ENCODE results near the gene ZNF554. TPM values are rescaled to one million over a fixed set of nuclear protein-coding genes. Genes with fewer than 3 reads are reported as not detected.

Gene ZNF554
- total RNA-seq = 1 to 10 TPM; 3.7 to 9.2 (median 5.8) TPM
- polyA plus RNA-seq = 1 to 10 TPM; 3.6 to 7.1 TPM
- 11.6 reads per million, percentile 39 among the genes with 10 or more reads in this experiment for total RNA-seq

GRCh38 chr19:2819540-2820111, at the start of gene ZNF554:
ZNF554 (plus strand) TSS chr19:2819868; CDS start chr19:2820072, 204 bp downstream.
- Histone ChIP-seq H3K9me3 (ENCODE audit: control insufficient read depth in 2 of 3, low read length in 3 of 3) (no peaks in the 10 kb centered on the region), H3K4me1 (ENCODE audit: control insufficient read depth in 2 of 2, insufficient read depth in 2 of 2, low read length in 2 of 2) (peaks cover 3 to 4% of the 10 kb centered on the region in 2 donors), H3K27me3 (ENCODE audit: control insufficient read depth in 2 of 2, insufficient read depth in 2 of 2, low read length in 2 of 2) (no peaks in the 10 kb centered on the region), H3K36me3 (ENCODE audit: control insufficient read depth in 2 of 3, insufficient read depth in 3 of 3, low read length in 3 of 3) (peaks cover 0 to 8% (median 0%) of the 10 kb centered on the region in 3 experiments), H3K27ac (ENCODE audit: low read depth, low read length) (peak within 1 kb of the TSS; percentile 76), H3K4me3 (ENCODE audit: low read length) (peak within 1 kb of the TSS; percentile 79)
- Mint-ChIP-seq H3K36me3 (peaks cover 0 to 7% (median 4%) of the 10 kb centered on the region in 5 donors), H3K9me3 (peaks cover 0 to 2% (median 0%) of the 10 kb centered on the region in 11 donors), H3K4me1 (peaks cover 3 to 18% (median 6%) of the 10 kb centered on the region in 7 donors), H3K27ac (peak within 1 kb of the TSS in 7 of 9 donors; percentile 22 to 80 (median 52)), H3K27me3 (no peaks in the 10 kb centered on the region), H3K4me3 (peak within 1 kb of the TSS; percentile 79 to 92 (median 86))
- CTCF ChIA-PET = interaction anchor here (0.7 to 1.5 kb wide), 3 partner anchors 15 to 199 kb away, joined by 3 read pairs; partner anchors contain the start of gene ZNF555
- intact Hi-C loops (cut with micrococcal nuclease) = loop anchor here (1.0 to 5.0 kb wide), 9 partner anchors 22 to 242 kb away; partner anchors contain the start of genes SGTA (in 1 of the 2), SLC39A3 (in 1 of the 2), THOP1 (in 1 of the 2) and ZNF555 (in 1 of the 2)
- peak; percentile 100 for ATAC-seq
- peak; percentile 95 to 99 (median 98) for DNase-seq
- POLR2A ChIA-PET = interaction anchor here (0.5 to 1.4 kb wide), 6 partner anchors 11 to 1185 kb away, joined by 3 to 6 read pairs (median 3); no protein-coding TSS in a partner anchor

- Histone ChIP-seq H3K9me3 (ENCODE audit: control insufficient read depth in 2 of 3, low read length in 3 of 3) (no peaks in the 10 kb centered on the region), H3K27ac (ENCODE audit: low read depth, low read length) (no peak overlapping the region), H3K36me3 (ENCODE audit: control insufficient read depth in 2 of 3, insufficient read depth in 3 of 3, low read length in 3 of 3) (peaks cover 0 to 48% (median 0%) of the 10 kb centered on the region in 3 experiments), H3K4me1 (ENCODE audit: control insufficient read depth in 2 of 2, insufficient read depth in 2 of 2, low read length in 2 of 2) (peaks cover 0 to 3% of the 10 kb centered on the region in 2 donors), H3K4me3 (ENCODE audit: low read length) (no peak overlapping the region), H3K27me3 (ENCODE audit: control insufficient read depth in 2 of 2, insufficient read depth in 2 of 2, low read length in 2 of 2) (no peaks in the 10 kb centered on the region)
- DNase-seq (no peak), ATAC-seq (peak; percentile 22)
- POLR2A ChIA-PET = interaction anchor here (1.0 to 1.1 kb wide), 2 partner anchors 13 to 633 kb away, joined by 3 read pairs; no protein-coding TSS in a partner anchor
- no peaks in the 10 kb centered on the region for H3K9me3 Mint-ChIP-seq
- H3K4me3 Mint-ChIP-seq = no peak overlapping the region
- H3K27ac Mint-ChIP-seq = peak overlapping the region in 1 of 9 donors; percentile 9
- intact Hi-C loops (cut with micrococcal nuclease) = no loop called here
- no peaks in the 10 kb centered on the region for H3K27me3 Mint-ChIP-seq
- peaks cover 5 to 25% (median 20%) of the 10 kb centered on the region in 7 donors for H3K4me1 Mint-ChIP-seq
- CTCF ChIA-PET = interaction anchor here (1.1 kb wide), 1 partner anchor 20 kb away, joined by 4 read pairs; no protein-coding TSS in a partner anchor
- peaks cover 0 to 2% (median 0%) of the 10 kb centered on the region in 5 donors for H3K36me3 Mint-ChIP-seq
Measured at GRCh38 chr19:2770055-2771013, 49.3 kb upstream of the ZNF554 start.

- Histone ChIP-seq H3K4me3 (ENCODE audit: low read length) (no peak overlapping the region), H3K9me3 (ENCODE audit: control insufficient read depth in 2 of 3, low read length in 3 of 3) (no peaks in the 10 kb centered on the region), H3K27ac (ENCODE audit: low read depth, low read length) (no peak overlapping the region), H3K4me1 (ENCODE audit: control insufficient read depth in 2 of 2, insufficient read depth in 2 of 2, low read length in 2 of 2) (peaks cover 8 to 14% of the 10 kb centered on the region in 2 donors), H3K27me3 (ENCODE audit: control insufficient read depth in 2 of 2, insufficient read depth in 2 of 2, low read length in 2 of 2) (no peaks in the 10 kb centered on the region), H3K36me3 (ENCODE audit: control insufficient read depth in 2 of 3, insufficient read depth in 3 of 3, low read length in 3 of 3) (peaks cover 0 to 31% (median 0%) of the 10 kb centered on the region in 3 experiments)
- peaks cover 0 to 1% (median 0%) of the 10 kb centered on the region in 5 donors for H3K36me3 Mint-ChIP-seq
- H3K27ac Mint-ChIP-seq = peak overlapping the region in 2 of 9 donors; percentile 38 to 72
- no peaks in the 10 kb centered on the region for H3K27me3 Mint-ChIP-seq
- H3K4me1 Mint-ChIP-seq = peaks cover 18 to 37% (median 32%) of the 10 kb centered on the region in 7 donors
- no peak for ATAC-seq
- H3K4me3 Mint-ChIP-seq = peak overlapping the region in 4 of 10 donors; percentile 36 to 64 (median 50)
- H3K9me3 Mint-ChIP-seq = no peaks in the 10 kb centered on the region
- intact Hi-C loops (cut with micrococcal nuclease) = no loop called here
- DNase-seq = no peak
- ChIA-PET CTCF (no interaction called here), POLR2A (no interaction called here)
Measured at GRCh38 chr19:2771786-2772674, 47.6 kb upstream of the ZNF554 start.

- intact Hi-C loops (cut with micrococcal nuclease) = no loop called here
- Histone ChIP-seq H3K27ac (ENCODE audit: low read depth, low read length) (no peak overlapping the region), H3K4me3 (ENCODE audit: low read length) (no peak overlapping the region), H3K27me3 (ENCODE audit: control insufficient read depth in 2 of 2, insufficient read depth in 2 of 2, low read length in 2 of 2) (no peaks in the 10 kb centered on the region), H3K9me3 (ENCODE audit: control insufficient read depth in 2 of 3, low read length in 3 of 3) (no peaks in the 10 kb centered on the region), H3K4me1 (ENCODE audit: control insufficient read depth in 2 of 2, insufficient read depth in 2 of 2, low read length in 2 of 2) (peaks cover 8 to 14% of the 10 kb centered on the region in 2 donors), H3K36me3 (ENCODE audit: control insufficient read depth in 2 of 3, insufficient read depth in 3 of 3, low read length in 3 of 3) (peaks cover 0 to 10% (median 0%) of the 10 kb centered on the region in 3 experiments)
- Mint-ChIP-seq H3K4me1 (peaks cover 18 to 42% (median 35%) of the 10 kb centered on the region in 7 donors), H3K9me3 (no peaks in the 10 kb centered on the region), H3K27me3 (no peaks in the 10 kb centered on the region), H3K36me3 (peaks cover 0 to 1% (median 0%) of the 10 kb centered on the region in 5 donors), H3K27ac (peak overlapping the region in 7 of 9 donors; percentile 18 to 99 (median 59)), H3K4me3 (peak overlapping the region in 4 of 10 donors; percentile 4 to 28 (median 15))
- CTCF ChIA-PET = no interaction called here
- DNase-seq (no peak), ATAC-seq (no peak)
- POLR2A ChIA-PET = no interaction called here
Measured at GRCh38 chr19:2774083-2774679, 45.5 kb upstream of the ZNF554 start.

- peak overlapping the region; percentile 25 for H3K4me3 ChIP-seq (ENCODE audit: low read length)
- POLR2A ChIA-PET = interaction anchor here (0.7 to 1.3 kb wide), 2 partner anchors 10 to 73 kb away, joined by 4 read pairs; partner anchors contain the start of gene THOP1
- H3K27me3 ChIP-seq (ENCODE audit: control insufficient read depth in 2 of 2, insufficient read depth in 2 of 2, low read length in 2 of 2) = no peaks in the 10 kb centered on the region
- Mint-ChIP-seq H3K9me3 (no peaks in the 10 kb centered on the region), H3K4me1 (peaks cover 20 to 44% (median 38%) of the 10 kb centered on the region in 7 donors), H3K27ac (peak overlapping the region; percentile 92 to 99 (median 97)), H3K27me3 (no peaks in the 10 kb centered on the region), H3K4me3 (peak overlapping the region; percentile 79 to 92 (median 84)), H3K36me3 (peaks cover 0 to 1% (median 0%) of the 10 kb centered on the region in 5 donors)
- CTCF ChIA-PET = interaction anchor here (0.8 kb wide), 1 partner anchor 26 kb away, joined by 4 read pairs; no protein-coding TSS in a partner anchor
- peaks cover 0 to 9% (median 0%) of the 10 kb centered on the region in 3 experiments for H3K36me3 ChIP-seq (ENCODE audit: control insufficient read depth in 2 of 3, insufficient read depth in 3 of 3, low read length in 3 of 3)
- intact Hi-C loops (cut with micrococcal nuclease) = no loop called here
- peaks cover 8 to 14% of the 10 kb centered on the region in 2 donors for H3K4me1 ChIP-seq (ENCODE audit: control insufficient read depth in 2 of 2, insufficient read depth in 2 of 2, low read length in 2 of 2)
- H3K9me3 ChIP-seq (ENCODE audit: control insufficient read depth in 2 of 3, low read length in 3 of 3) = no peaks in the 10 kb centered on the region
- DNase-seq (peak in 1 of 9 donors; percentile 22), ATAC-seq (no peak)
- H3K27ac ChIP-seq (ENCODE audit: low read depth, low read length) = peak overlapping the region; percentile 80
Measured at GRCh38 chr19:2774953-2775555, 44.6 kb upstream of the ZNF554 start.
